Kidney epithelial cell (primary cell): ENCODE results near the gene BSND. TPM values are rescaled to one million over a fixed set of nuclear protein-coding genes. Genes with fewer than 3 reads are reported as not detected.

ENCODE experiments used
- DNase-seq: peaks from one replicate; pipeline ENCODE4 v3.0.0-alpha.2; 2010; ENCODE audit warnings: low read depth
- H3K27me3 ChIP-seq: 2 replicates; pipeline ENCODE4 v1.6.0; 2011; ENCODE audit warnings: low read length; ENCODE audit not compliant: control insufficient read depth, insufficient read depth
- H3K36me3 ChIP-seq: 2 replicates; pipeline ENCODE4 v1.5.1; 2011; ENCODE audit warnings: low read length; ENCODE audit not compliant: control insufficient read depth, insufficient read depth
- H3K4me3 ChIP-seq: 2 replicates; pipeline ENCODE4 v1.5.1; 2011; ENCODE audit warnings: low read depth, mild to moderate bottlenecking, control low read depth, low read length
- CTCF ChIP-seq: IDR thresholded peaks from 2 replicates; pipeline ENCODE4 v1.5.1; 2011; ENCODE audit warnings: mild to moderate bottlenecking, moderate library complexity, low read length, control low read depth, inconsistent platforms; ENCODE audit not compliant: insufficient read depth, poor library complexity, severe bottlenecking
- total RNA-seq: library from RNA; depleted of rRNA; stranded (reverse); fragments of >200 nt; gene quantifications from 2 replicates; pipeline ENCODE4 v1.2.3, GENCODE V29; 2015

The BSND gene
- total RNA-seq, 1 donor from 2014 or later = not detected

- Histone ChIP-seq H3K36me3 (no peaks in the 10 kb centered on the region), H3K27me3 (no peaks in the 10 kb centered on the region), H3K4me3 (no peak overlapping the region)
- no peak for DNase-seq
- TF ChIP-seq CTCF = no peak
These were observed 58.7 kb downstream of the BSND start for GRCh38 chr1:55057270-55057955.

GRCh38 chr1:55057956-55058298, 59.2 kb downstream of the BSND start:
- no peaks in the 10 kb centered on the region for H3K36me3 ChIP-seq
- H3K4me3 ChIP-seq = no peak overlapping the region

GRCh38 chr1:55059302-55060132, 60.8 kb downstream of the BSND start:
- Histone ChIP-seq H3K27me3 (no peaks in the 10 kb centered on the region), H3K4me3 (no peak overlapping the region), H3K36me3 (no peaks in the 10 kb centered on the region)

More at GRCh38 chr1:55057956-55058298, 59.2 kb downstream of the BSND start:
- no peak for TF ChIP-seq CTCF
- no peak for DNase-seq
- H3K27me3 ChIP-seq = no peaks in the 10 kb centered on the region

GRCh38 chr1:55060133-55060999, 61.6 kb downstream of the BSND start:
- no peak for DNase-seq
- H3K4me3 ChIP-seq = no peak overlapping the region
- no peaks in the 10 kb centered on the region for H3K27me3 ChIP-seq
- H3K36me3 ChIP-seq = no peaks in the 10 kb centered on the region
- no peak for TF ChIP-seq CTCF

More at GRCh38 chr1:55059302-55060132, 60.8 kb downstream of the BSND start:
- no peak for TF ChIP-seq CTCF
- no peak for DNase-seq

- Histone ChIP-seq H3K4me3 (no peak overlapping the region), H3K36me3 (no peaks in the 10 kb centered on the region), H3K27me3 (no peaks in the 10 kb centered on the region)
- DNase-seq = no peak
- TF ChIP-seq CTCF = no peak
These were observed 62.4 kb downstream of the BSND start for GRCh38 chr1:55061000-55061705.

Other genes with a start within 250 kb of the BSND start
- gene PARS2, start 234.4 kb upstream of the BSND start, total RNA-seq = 10.8 and 11.5 TPM in 2 replicates
- gene TTC22, start 197.6 kb upstream of the BSND start, total RNA-seq = 5.3 and 5.7 TPM in 2 replicates
- gene DHCR24, start 111.7 kb upstream of the BSND start, total RNA-seq = 128 and 140 TPM in 2 replicates
- 0.41 and 1.6 TPM in 2 replicates for gene TMEM61, start 18.3 kb upstream of the BSND start, total RNA-seq
- 4.5 and 6.8 TPM in 2 replicates for gene PCSK9, start 40.6 kb downstream of the BSND start, total RNA-seq
- gene USP24, start 216.4 kb downstream of the BSND start, total RNA-seq = 26.2 and 27.2 TPM in 2 replicates